Epithelial cell of esophagus (primary cell): ENCODE data around the gene CEACAM1.

Experiments
- DNase-seq: peaks from one replicate; pipeline ENCODE4 v3.0.0; 2010; ENCODE audit warnings: low read depth
- H3K4me3 ChIP-seq: 2 replicates; pipeline ENCODE4 v1.5.1; 2011; ENCODE audit warnings: mild to moderate bottlenecking, low read length, control low read depth
- TF ChIP-seq, protein P1 (sequence below): IDR thresholded peaks from 2 replicates; pipeline ENCODE4 v1.5.1; 2011; ENCODE audit warnings: low read depth, mild to moderate bottlenecking, low read length, control low read depth, inconsistent platforms; ENCODE audit not compliant: insufficient read depth; ENCODE audit errors: missing control alignments

Gene CEACAM1

GRCh38 chr19:42521346-42522030 is 6.8 kb downstream of the CEACAM1 start:
- H3K4me3 ChIP-seq = no peak overlapping the region
- TF ChIP-seq, protein P1, sequence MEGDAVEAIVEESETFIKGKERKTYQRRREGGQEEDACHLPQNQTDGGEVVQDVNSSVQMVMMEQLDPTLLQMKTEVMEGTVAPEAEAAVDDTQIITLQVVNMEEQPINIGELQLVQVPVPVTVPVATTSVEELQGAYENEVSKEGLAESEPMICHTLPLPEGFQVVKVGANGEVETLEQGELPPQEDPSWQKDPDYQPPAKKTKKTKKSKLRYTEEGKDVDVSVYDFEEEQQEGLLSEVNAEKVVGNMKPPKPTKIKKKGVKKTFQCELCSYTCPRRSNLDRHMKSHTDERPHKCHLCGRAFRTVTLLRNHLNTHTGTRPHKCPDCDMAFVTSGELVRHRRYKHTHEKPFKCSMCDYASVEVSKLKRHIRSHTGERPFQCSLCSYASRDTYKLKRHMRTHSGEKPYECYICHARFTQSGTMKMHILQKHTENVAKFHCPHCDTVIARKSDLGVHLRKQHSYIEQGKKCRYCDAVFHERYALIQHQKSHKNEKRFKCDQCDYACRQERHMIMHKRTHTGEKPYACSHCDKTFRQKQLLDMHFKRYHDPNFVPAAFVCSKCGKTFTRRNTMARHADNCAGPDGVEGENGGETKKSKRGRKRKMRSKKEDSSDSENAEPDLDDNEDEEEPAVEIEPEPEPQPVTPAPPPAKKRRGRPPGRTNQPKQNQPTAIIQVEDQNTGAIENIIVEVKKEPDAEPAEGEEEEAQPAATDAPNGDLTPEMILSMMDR = no peak
- no peak for DNase-seq

GRCh38 chr19:42519108-42519507 is 9.2 kb downstream of the CEACAM1 start:
- no peak for DNase-seq
- TF ChIP-seq, protein P1 = no peak
- no peak overlapping the region for H3K4me3 ChIP-seq

DNA sequence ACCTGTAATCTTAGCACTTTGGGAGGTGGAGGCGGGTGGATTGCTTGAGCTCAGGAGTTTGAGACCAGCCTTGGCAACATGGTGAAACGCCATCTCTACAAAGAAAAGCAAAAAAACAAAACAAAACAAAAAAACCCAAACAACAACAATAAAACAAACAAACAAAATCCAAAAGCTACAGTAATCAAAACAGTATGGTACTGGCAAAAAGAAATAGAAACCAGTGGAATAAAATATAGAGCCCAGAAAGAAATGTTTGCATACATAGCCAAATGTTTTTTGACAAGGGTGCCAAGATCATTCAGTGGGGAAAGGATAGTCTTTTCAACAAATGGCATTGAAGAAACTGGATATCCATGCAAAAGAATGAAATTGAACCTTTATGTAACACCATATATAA is 11.5 kb downstream of the CEACAM1 start:
- TF ChIP-seq, protein P1 = no peak
- DNase-seq = no peak
- no peak overlapping the region for H3K4me3 ChIP-seq

DNA sequence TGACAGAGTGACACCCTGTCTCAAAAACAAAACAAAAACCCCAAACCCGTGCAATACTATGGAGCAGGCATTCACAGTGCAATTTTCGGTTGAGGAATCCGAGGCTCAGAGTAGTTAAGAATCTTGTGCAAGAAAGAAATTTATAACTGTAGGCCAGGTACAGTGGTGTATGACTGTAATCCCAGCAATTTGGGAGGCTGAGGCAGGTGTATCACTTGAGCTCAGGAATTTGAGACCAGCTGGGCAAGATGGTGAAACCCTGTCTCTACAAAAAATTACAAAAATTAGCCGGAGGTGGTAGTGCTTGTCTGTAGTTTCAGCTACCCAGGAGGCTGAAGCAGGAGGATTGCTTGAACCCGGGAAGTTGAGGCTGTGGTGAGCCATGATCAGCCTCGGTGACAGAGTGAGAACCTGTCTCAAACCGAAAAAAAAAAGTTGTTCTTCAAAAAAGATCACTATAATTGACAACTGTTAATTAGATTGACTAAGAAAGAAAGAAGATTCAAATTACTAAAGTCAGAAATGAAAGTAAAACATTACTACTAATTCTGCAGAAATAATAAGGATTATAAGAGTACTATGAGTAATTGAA is 12.9 kb downstream of the CEACAM1 start:
- TF ChIP-seq, protein P1 = no peak
- no peak overlapping the region for H3K4me3 ChIP-seq

GRCh38 chr19:42514449-42514848 is 13.8 kb downstream of the CEACAM1 start:
- DNase-seq = peak; percentile 36
- TF ChIP-seq, protein P1 = no peak
- H3K4me3 ChIP-seq = no peak overlapping the region

More for the DNA sequence above, 12.9 kb downstream of the CEACAM1 start:
- DNase-seq = no peak

- H3K4me3 ChIP-seq = no peak overlapping the region
- DNase-seq = no peak
- TF ChIP-seq, protein P1 = no peak
Observed at GRCh38 chr19:42512743-42513304, 15.5 kb downstream of the CEACAM1 start.

DNA sequence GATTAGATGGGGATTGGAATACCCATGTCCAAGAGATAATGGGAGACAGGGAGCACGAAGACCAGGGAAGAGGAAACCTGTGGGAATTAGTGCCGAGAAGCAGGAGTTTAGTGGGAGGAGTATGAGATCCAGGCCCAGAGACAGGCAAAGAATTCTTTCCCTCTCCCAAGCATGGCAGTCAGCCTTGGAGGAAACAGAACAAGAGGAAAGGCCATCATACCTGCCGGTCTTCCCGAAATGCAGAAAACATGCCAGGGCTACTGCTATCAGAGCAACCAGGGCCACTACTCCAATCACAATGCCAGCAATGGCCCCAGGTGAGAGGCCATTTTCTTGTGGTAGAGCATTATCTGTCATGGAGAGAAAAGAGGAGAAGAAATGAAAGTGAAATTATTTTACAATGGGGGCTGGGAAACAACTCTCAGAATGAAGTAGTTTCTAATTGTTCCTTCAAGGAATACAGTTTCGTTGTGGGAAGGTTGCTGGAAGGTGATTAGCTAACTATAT is 16.1 kb downstream of the CEACAM1 start:
- DNase-seq = no peak
- TF ChIP-seq, protein P1 = no peak
- H3K4me3 ChIP-seq = no peak overlapping the region
